Mesothelial cell of epicardium (in vitro differentiated cells): Measurements from ENCODE around the gene SPATA6L. TPM values are rescaled to one million over a fixed set of nuclear protein-coding genes. Genes with fewer than 3 reads are reported as not detected.
A peak's percentile ranks its signal among the peaks of the same experiment; 100 is the strongest.

ENCODE experiments used
- DNase-seq, 2 experiments: peaks; one replicate each; pipeline ENCODE4 v3.0.0; 2021; ENCODE audit warnings: low spot score in 2 of 2; ENCODE audit not compliant: unreplicated experiment in 2 of 2
- H3K27ac Mint-ChIP-seq: 2 replicates; pipeline ENCODE4 v1.8.0; 2021; ENCODE audit warnings: mixed read lengths
- H3K27me3 Mint-ChIP-seq: 2 replicates; pipeline ENCODE4 v1.8.0; 2021; ENCODE audit warnings: low read depth, mixed read lengths
- H3K36me3 Mint-ChIP-seq: 2 replicates; pipeline ENCODE4 v1.8.0; 2021; ENCODE audit warnings: mixed read lengths
- H3K4me1 Mint-ChIP-seq: 2 replicates; pipeline ENCODE4 v1.8.0; 2021; ENCODE audit warnings: mixed read lengths
- H3K4me3 Mint-ChIP-seq: 2 replicates; pipeline ENCODE4 v1.8.0; 2021; ENCODE audit warnings: mild to moderate bottlenecking, moderate library complexity, mixed read lengths
- H3K9me3 Mint-ChIP-seq: 2 replicates; pipeline ENCODE4 v1.8.0; 2021; ENCODE audit warnings: mixed read lengths
- CTCF ChIP-seq: fragments of 200-600 bp; sonication (generic); IDR thresholded peaks from one replicate; pipeline ENCODE4 v1.5.0; 2021; ENCODE audit warnings: antibody characterized with exemption; ENCODE audit not compliant: unreplicated experiment
- total RNA-seq: library from RNA; stranded (reverse); gene quantifications from 3 replicates; pipeline ENCODE4 v1.2.1, GENCODE V29; 2021

SPATA6L gene
- 5.5 to 6.7 TPM (median 6.1 TPM) in 3 replicates for total RNA-seq

GRCh38 chr9:4666042-4666699, at the start of gene SPATA6L:
Gene SPATA6L (minus strand): TSS chr9:4666480. CDS start chr9:4666250, 230 bp downstream.
- Mint-ChIP-seq H3K27me3 (no peaks in the 10 kb centered on the region), H3K4me3 (peak within 1 kb of the TSS; percentile 79), H3K9me3 (peaks cover under 1% of the 10 kb centered on the region), H3K4me1 (peaks cover 50% of the 10 kb centered on the region), H3K36me3 (no peaks in the 10 kb centered on the region), H3K27ac (peak within 1 kb of the TSS; percentile 86)
- DNase-seq: peak; percentile 29 to 59
- no peak for TF ChIP-seq CTCF

GRCh38 chr9:4714266-4715016, 48.2 kb upstream of the SPATA6L start:
- peaks cover 9% of the 10 kb centered on the region for H3K4me1 Mint-ChIP-seq
- no peak for TF ChIP-seq CTCF
- H3K36me3 Mint-ChIP-seq: peaks cover 40% of the 10 kb centered on the region
- H3K27me3 Mint-ChIP-seq: no peaks in the 10 kb centered on the region
- no peak for DNase-seq
- H3K4me3 Mint-ChIP-seq: no peak overlapping the region
- no peak overlapping the region for H3K27ac Mint-ChIP-seq
- H3K9me3 Mint-ChIP-seq: peaks cover 5% of the 10 kb centered on the region

GRCh38 chr9:4713849-4714248, 47.6 kb upstream of the SPATA6L start:
- Mint-ChIP-seq H3K27ac (no peak overlapping the region), H3K36me3 (peaks cover 37% of the 10 kb centered on the region), H3K9me3 (peaks cover 5% of the 10 kb centered on the region), H3K27me3 (no peaks in the 10 kb centered on the region), H3K4me3 (no peak overlapping the region), H3K4me1 (peaks cover 15% of the 10 kb centered on the region)
- no peak for TF ChIP-seq CTCF
- DNase-seq: no peak

GRCh38 chr9:4709380-4709779, 43.1 kb upstream of the SPATA6L start:
- Mint-ChIP-seq H3K36me3 (peaks cover 29% of the 10 kb centered on the region), H3K9me3 (peaks cover 5% of the 10 kb centered on the region), H3K27ac (peak overlapping the region; percentile 77), H3K4me1 (peaks cover 16% of the 10 kb centered on the region), H3K27me3 (no peaks in the 10 kb centered on the region), H3K4me3 (no peak overlapping the region)
- DNase-seq: no peak
- no peak for TF ChIP-seq CTCF

- TF ChIP-seq CTCF: no peak
- Mint-ChIP-seq H3K9me3 (no peaks in the 10 kb centered on the region), H3K36me3 (peaks cover 28% of the 10 kb centered on the region), H3K27ac (peak overlapping the region; percentile 19), H3K27me3 (no peaks in the 10 kb centered on the region), H3K4me3 (no peak overlapping the region), H3K4me1 (peaks cover 16% of the 10 kb centered on the region)
- DNase-seq: no peak
Measured at GRCh38 chr9:4706971-4707622, 40.8 kb upstream of the SPATA6L start.
